Endometrial microvascular endothelial cells (primary cell): ENCODE results near the gene METTL22. TPM values are rescaled to one million over a fixed set of nuclear protein-coding genes. Genes with fewer than 3 reads are reported as not detected.

Experiments used
- in situ Hi-C: cut with HindIII; loops from 2 replicates; pipeline ENCODE4 v1.10.0; 2017; ENCODE audit warnings: low sequenced_read_pairs, low pct_unique_long_range_greater_than_20kb; ENCODE audit errors: inconsistent ontology term
- total RNA-seq: library from RNA; depleted of rRNA; stranded (reverse); fragments of >200 nt; gene quantifications from one replicate; pipeline ENCODE4 v1.2.3, GENCODE V29; 2015; ENCODE audit errors: inconsistent ontology term

The METTL22 gene
- total RNA-seq: 16.1 TPM

GRCh38 chr16:8621572-8622314 is at the start of gene METTL22:
Gene METTL22, plus strand, starts transcription at chr16:8621698. Its CDS starts 3,968 bp downstream, at chr16:8625666.
- in situ Hi-C loops: no loop called here

GRCh38 chr16:8572063-8572918 is 49.2 kb upstream of the METTL22 start:
- in situ Hi-C loops: no loop called here

- in situ Hi-C loops: no loop called here
These were observed 48.4 kb upstream of the METTL22 start for GRCh38 chr16:8572919-8573724.

- in situ Hi-C loops: no loop called here
These were observed 46.1 kb upstream of the METTL22 start for GRCh38 chr16:8575399-8575798.

GRCh38 chr16:8576141-8577004 is 45.1 kb upstream of the METTL22 start:
- in situ Hi-C loops: no loop called here

GRCh38 chr16:8577678-8578304 is 43.7 kb upstream of the METTL22 start:
- in situ Hi-C loops: no loop called here

GRCh38 chr16:8579559-8579958 is 41.9 kb upstream of the METTL22 start:
- in situ Hi-C loops: no loop called here

GRCh38 chr16:8581831-8582580 is 39.5 kb upstream of the METTL22 start:
- in situ Hi-C loops: no loop called here

- in situ Hi-C loops: no loop called here
These were observed 38.3 kb upstream of the METTL22 start for GRCh38 chr16:8583199-8583598.

GRCh38 chr16:8583732-8584131 is 37.8 kb upstream of the METTL22 start:
- in situ Hi-C loops: no loop called here

- in situ Hi-C loops: no loop called here
These were observed 36.5 kb upstream of the METTL22 start for GRCh38 chr16:8585041-8585440.

- in situ Hi-C loops: no loop called here
These were observed 35.6 kb upstream of the METTL22 start for GRCh38 chr16:8585857-8586256.

GRCh38 chr16:8587065-8587464 is 34.4 kb upstream of the METTL22 start:
- in situ Hi-C loops: no loop called here

- in situ Hi-C loops: no loop called here
These were observed 32.8 kb upstream of the METTL22 start for GRCh38 chr16:8588682-8589056.

- in situ Hi-C loops: no loop called here
These were observed 32.2 kb upstream of the METTL22 start for GRCh38 chr16:8589057-8589899.

GRCh38 chr16:8589900-8590688 is 31.4 kb upstream of the METTL22 start, which contains the start of gene TMEM114:
Gene TMEM114, minus strand, starts transcription at chr16:8590511. Its CDS starts 673 bp downstream, at chr16:8589838.
- in situ Hi-C loops: no loop called here
